Measurements from ENCODE around the gene RNF13.

RNF13 gene

GRCh38 chr3:149812606-149813366 lies at the start of gene RNF13:
RNF13 (plus strand) TSS chr3:149813215; CDS start chr3:149846027, 32,812 bp downstream.
- H3K9me3 Mint-ChIP-seq = no peaks in the 10 kb centered on the region

DNA sequence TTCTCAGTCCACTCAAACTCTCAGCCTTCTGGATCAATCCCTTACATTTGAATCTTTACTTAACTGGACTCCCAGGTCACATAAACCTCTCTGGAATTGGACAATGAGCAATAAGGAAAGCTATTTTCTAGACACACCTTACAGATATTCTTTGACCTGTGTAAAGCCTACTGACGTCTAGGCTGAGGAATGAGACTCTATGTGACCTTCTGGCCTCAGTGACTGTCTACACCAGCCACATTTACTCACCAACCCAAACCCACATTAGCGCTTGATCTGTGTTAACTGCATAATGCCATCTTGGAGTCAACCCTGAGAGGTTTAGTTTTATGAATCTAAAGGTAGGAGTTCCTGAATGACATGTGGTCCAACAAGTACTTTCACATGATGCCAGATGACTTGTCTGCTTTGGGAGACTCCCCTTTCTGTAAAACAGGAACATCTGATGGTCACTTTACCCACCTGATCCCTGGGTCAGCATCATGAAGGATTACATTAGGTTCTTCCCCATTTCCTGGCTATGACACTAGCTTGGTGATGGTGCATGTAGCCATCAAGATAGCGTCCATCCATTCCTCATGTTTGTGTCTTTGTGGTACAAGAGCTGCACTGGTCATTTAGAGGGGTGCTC lies 49.3 kb upstream of the RNF13 start:
- Mint-ChIP-seq H3K9me3 (no peaks in the 10 kb centered on the region), H3K27ac (no peak overlapping the region), H3K36me3 (no peaks in the 10 kb centered on the region), H3K27me3 (peaks cover 21% of the 10 kb centered on the region), H3K4me3 (no peak overlapping the region), H3K4me1 (no peaks in the 10 kb centered on the region)

More at GRCh38 chr3:149812606-149813366, at the start of gene RNF13:
- peaks cover 3% of the 10 kb centered on the region for H3K27me3 Mint-ChIP-seq
- H3K4me3 Mint-ChIP-seq = peak within 1 kb of the TSS; percentile 98
- H3K27ac Mint-ChIP-seq = peak within 1 kb of the TSS; percentile 100
- peaks cover 2% of the 10 kb centered on the region for H3K36me3 Mint-ChIP-seq
- peaks cover 50% of the 10 kb centered on the region for H3K4me1 Mint-ChIP-seq

DNA sequence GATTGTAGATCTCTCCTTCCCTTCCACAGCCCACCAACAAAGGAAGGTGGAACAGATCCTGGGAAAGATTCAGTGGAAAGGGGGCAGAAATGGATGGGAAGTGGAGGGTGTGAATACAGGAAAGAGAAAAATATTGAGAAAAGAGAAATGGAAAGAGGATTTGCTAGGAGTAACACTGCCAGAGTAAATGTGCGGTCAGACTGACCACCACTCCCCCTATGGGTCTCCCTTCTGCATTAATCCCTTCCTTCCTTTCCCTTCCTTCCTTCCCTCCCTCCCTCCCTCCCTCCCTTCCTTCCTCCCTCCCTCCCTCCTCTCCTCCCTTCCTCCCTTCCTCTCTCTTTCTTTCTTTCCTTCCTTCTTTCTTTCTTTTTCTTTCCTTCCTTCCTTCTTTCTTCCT lies 48.7 kb upstream of the RNF13 start:
- no peak overlapping the region for H3K27ac Mint-ChIP-seq
- no peak overlapping the region for H3K4me3 Mint-ChIP-seq
- no peaks in the 10 kb centered on the region for H3K9me3 Mint-ChIP-seq
- no peaks in the 10 kb centered on the region for H3K4me1 Mint-ChIP-seq
- H3K36me3 Mint-ChIP-seq = no peaks in the 10 kb centered on the region
- H3K27me3 Mint-ChIP-seq = peaks cover 17% of the 10 kb centered on the region

GRCh38 chr3:149765762-149766334 lies 47.2 kb upstream of the RNF13 start:
- H3K4me1 Mint-ChIP-seq = no peaks in the 10 kb centered on the region
- no peaks in the 10 kb centered on the region for H3K36me3 Mint-ChIP-seq
- no peak overlapping the region for H3K27ac Mint-ChIP-seq
- no peaks in the 10 kb centered on the region for H3K9me3 Mint-ChIP-seq
- peaks cover 15% of the 10 kb centered on the region for H3K27me3 Mint-ChIP-seq
- H3K4me3 Mint-ChIP-seq = no peak overlapping the region

GRCh38 chr3:149767720-149768119 lies 45.3 kb upstream of the RNF13 start:
- Mint-ChIP-seq H3K27ac (no peak overlapping the region), H3K27me3 (peaks cover 11% of the 10 kb centered on the region), H3K36me3 (no peaks in the 10 kb centered on the region), H3K4me1 (no peaks in the 10 kb centered on the region), H3K9me3 (no peaks in the 10 kb centered on the region), H3K4me3 (no peak overlapping the region)

DNA sequence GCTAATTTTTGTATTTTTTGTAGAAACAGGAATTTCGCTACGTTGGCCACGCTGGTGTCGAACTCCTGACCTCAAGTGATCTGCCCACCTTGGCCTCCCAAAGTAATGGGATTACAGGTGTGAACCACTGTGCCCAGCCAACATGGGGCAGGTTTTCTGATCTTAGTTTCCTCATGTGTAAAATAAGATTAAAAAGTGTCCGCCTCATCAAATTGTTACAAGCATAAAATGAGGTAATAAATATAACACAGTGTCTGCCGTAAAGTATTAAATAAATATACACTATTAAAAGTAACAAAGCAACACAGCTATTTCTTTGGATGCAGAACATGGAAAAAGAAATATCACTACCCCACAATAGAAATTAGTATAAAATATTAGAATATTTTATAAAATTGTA lies 44.3 kb upstream of the RNF13 start:
- Mint-ChIP-seq H3K27me3 (peaks cover 11% of the 10 kb centered on the region), H3K4me3 (no peak overlapping the region), H3K36me3 (no peaks in the 10 kb centered on the region), H3K4me1 (no peaks in the 10 kb centered on the region), H3K27ac (no peak overlapping the region), H3K9me3 (no peaks in the 10 kb centered on the region)

- no peaks in the 10 kb centered on the region for H3K9me3 Mint-ChIP-seq
- peaks cover 4% of the 10 kb centered on the region for H3K27me3 Mint-ChIP-seq
- no peaks in the 10 kb centered on the region for H3K36me3 Mint-ChIP-seq
- H3K4me3 Mint-ChIP-seq = no peak overlapping the region
- H3K4me1 Mint-ChIP-seq = no peaks in the 10 kb centered on the region
- no peak overlapping the region for H3K27ac Mint-ChIP-seq
These were observed 42.8 kb upstream of the RNF13 start for GRCh38 chr3:149770246-149770645.

- H3K9me3 Mint-ChIP-seq = no peaks in the 10 kb centered on the region
- H3K4me1 Mint-ChIP-seq = no peaks in the 10 kb centered on the region
- H3K4me3 Mint-ChIP-seq = no peak overlapping the region
- H3K27me3 Mint-ChIP-seq = peaks cover 2% of the 10 kb centered on the region
- no peak overlapping the region for H3K27ac Mint-ChIP-seq
- no peaks in the 10 kb centered on the region for H3K36me3 Mint-ChIP-seq
These were observed 41.3 kb upstream of the RNF13 start for GRCh38 chr3:149771652-149772271.

DNA sequence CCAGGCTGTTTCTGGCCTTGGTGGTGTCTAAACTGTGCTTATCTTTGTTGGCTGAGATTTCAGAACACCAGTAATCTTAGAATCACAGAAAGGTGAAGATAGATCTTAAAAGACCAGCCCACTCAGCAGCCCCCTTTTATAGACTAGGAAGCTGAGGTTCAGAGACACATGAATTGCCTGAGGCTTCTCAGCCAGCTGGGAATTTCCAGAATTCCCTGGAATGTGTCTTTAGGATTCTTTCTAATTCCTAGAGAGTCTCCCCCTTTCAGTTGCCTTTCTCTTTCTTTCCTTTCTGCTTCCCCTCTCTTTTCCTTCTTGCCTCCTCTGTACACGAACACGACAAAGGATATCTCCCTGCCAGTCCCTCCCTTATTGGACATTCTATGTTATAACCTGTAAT lies 40.2 kb upstream of the RNF13 start:
- no peaks in the 10 kb centered on the region for H3K4me1 Mint-ChIP-seq
- H3K9me3 Mint-ChIP-seq = no peaks in the 10 kb centered on the region
- no peaks in the 10 kb centered on the region for H3K27me3 Mint-ChIP-seq
- no peak overlapping the region for H3K27ac Mint-ChIP-seq
- no peaks in the 10 kb centered on the region for H3K36me3 Mint-ChIP-seq
- H3K4me3 Mint-ChIP-seq = no peak overlapping the region

DNA sequence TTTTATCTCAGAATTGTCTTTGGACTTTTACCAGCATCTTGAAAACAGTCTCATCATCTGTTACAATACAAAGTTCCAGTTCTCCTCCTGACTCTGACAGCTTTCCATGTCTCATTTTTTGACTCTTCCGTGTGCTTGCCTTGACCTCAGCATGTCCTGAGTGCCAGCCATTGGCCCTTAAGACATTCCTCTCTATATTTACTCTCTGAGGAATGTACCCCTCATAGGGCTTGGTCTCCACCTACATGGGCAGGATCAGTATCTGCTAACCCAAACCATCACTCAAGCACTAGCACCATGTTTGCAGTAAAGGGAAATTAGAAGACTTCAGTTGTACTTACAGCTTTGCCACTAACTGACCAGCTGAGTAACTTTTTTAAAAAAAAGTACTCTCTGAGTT lies 36.8 kb upstream of the RNF13 start:
- Mint-ChIP-seq H3K4me3 (no peak overlapping the region), H3K27me3 (no peaks in the 10 kb centered on the region), H3K27ac (no peak overlapping the region), H3K4me1 (no peaks in the 10 kb centered on the region), H3K9me3 (no peaks in the 10 kb centered on the region), H3K36me3 (no peaks in the 10 kb centered on the region)

DNA sequence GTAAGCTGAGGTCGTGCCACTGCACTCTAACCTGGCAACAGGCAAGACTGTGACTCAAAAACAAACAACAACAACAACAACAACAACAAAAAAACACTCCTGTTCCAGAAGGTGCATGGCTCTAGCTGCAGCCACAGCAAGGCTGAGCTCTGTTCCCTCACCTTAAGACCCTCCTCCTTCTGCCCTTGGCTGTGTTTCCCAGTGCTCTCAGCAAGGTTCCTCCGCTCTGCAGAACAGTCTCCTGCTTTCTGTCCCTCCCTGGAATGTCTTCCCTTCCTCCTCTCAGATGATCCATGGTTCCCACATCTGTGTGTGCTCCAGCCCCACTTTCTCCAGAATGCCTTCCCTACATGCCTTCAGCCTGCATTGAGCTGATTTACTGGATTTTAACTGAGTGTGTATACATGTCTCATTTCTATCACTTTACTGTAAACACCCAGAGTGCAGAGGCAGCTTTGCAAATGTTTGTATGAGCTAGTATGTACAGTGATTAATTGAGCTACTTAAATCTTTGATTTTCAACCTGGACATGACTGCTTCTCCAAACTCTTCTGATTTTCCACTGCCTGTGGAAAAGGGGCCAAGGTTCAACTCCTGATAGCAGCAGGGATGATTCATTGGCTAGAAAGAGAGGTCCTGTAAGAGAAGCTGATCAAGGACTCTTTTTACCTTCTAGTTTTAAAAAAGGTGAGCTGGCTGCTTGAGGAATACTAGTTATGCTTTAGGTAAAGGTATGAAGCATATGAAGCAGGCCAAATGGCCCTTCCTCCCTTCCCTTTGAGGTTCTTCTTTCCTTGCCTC lies 35.4 kb upstream of the RNF13 start:
- Mint-ChIP-seq H3K27me3 (no peaks in the 10 kb centered on the region), H3K4me3 (no peak overlapping the region), H3K36me3 (no peaks in the 10 kb centered on the region), H3K27ac (peak overlapping the region; percentile 78), H3K4me1 (no peaks in the 10 kb centered on the region), H3K9me3 (no peaks in the 10 kb centered on the region)

- no peak overlapping the region for H3K27ac Mint-ChIP-seq
- H3K4me1 Mint-ChIP-seq = no peaks in the 10 kb centered on the region
- no peaks in the 10 kb centered on the region for H3K9me3 Mint-ChIP-seq
- H3K27me3 Mint-ChIP-seq = no peaks in the 10 kb centered on the region
- no peak overlapping the region for H3K4me3 Mint-ChIP-seq
- no peaks in the 10 kb centered on the region for H3K36me3 Mint-ChIP-seq
These were observed 31.8 kb upstream of the RNF13 start for GRCh38 chr3:149781211-149781610.

DNA sequence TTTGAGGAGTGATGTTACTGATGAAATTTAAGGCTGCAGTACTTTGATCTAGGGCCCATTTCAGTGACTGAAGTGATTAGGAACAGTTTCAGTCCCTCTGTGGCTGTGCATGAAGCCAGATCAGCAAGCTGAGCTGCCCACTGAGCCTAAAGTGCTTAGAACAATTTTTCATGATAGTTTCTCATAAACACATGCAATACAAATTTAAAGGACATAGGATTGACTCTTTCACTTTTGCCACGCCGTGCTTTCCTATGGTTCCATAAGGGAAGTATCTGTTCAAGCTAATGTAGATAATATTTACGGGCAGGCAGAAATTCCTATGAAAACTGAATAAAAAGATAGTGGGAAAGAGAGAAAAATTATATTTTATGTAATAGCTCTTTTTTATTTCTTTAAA lies 31.3 kb upstream of the RNF13 start:
- Mint-ChIP-seq H3K27ac (no peak overlapping the region), H3K4me3 (no peak overlapping the region), H3K27me3 (peaks cover 1% of the 10 kb centered on the region)

DNA sequence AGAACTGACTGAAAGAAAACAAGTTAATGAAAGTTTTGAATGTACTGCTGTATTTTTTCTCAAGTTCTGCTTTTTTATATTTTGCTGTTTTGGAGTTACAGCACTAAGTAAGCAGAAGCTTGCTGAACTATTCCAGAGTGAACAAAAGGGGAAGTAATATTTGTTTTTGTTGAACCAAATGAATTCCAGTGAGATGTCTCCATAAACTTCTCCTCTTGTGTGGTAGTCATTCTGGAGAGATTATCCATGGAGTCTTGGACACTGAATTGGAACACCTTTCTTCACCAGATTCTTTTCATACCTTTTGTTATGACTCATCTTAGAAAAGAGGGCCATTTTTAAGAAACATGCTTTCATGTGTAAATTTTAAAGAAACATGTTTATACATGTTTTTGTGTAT lies 29.4 kb upstream of the RNF13 start:
- Mint-ChIP-seq H3K4me1 (no peaks in the 10 kb centered on the region), H3K9me3 (no peaks in the 10 kb centered on the region), H3K4me3 (no peak overlapping the region), H3K27me3 (peaks cover 1% of the 10 kb centered on the region), H3K36me3 (no peaks in the 10 kb centered on the region), H3K27ac (no peak overlapping the region)

More for the DNA sequence above, 31.3 kb upstream of the RNF13 start:
- Mint-ChIP-seq H3K9me3 (no peaks in the 10 kb centered on the region), H3K4me1 (no peaks in the 10 kb centered on the region), H3K36me3 (no peaks in the 10 kb centered on the region)

GRCh38 chr3:149784064-149784704 lies 28.8 kb upstream of the RNF13 start:
- Mint-ChIP-seq H3K36me3 (no peaks in the 10 kb centered on the region), H3K4me1 (no peaks in the 10 kb centered on the region), H3K4me3 (no peak overlapping the region), H3K27me3 (peaks cover 1% of the 10 kb centered on the region), H3K27ac (no peak overlapping the region), H3K9me3 (no peaks in the 10 kb centered on the region)

Data from activated naive CD4-positive, alpha-beta T cell treated with anti-CD3 and anti-CD28 coated beads, Interleukin-2, amount 50 U/mL, for 24 hours (primary cell).